ENCODE results near the gene GSK3B. TPM values are rescaled to one million over a fixed set of nuclear protein-coding genes. Genes with fewer than 3 reads are reported as not detected.

The GSK3B gene
- total RNA-seq, 2 experiments from 2014 or later, result 35.1 to 35.9 TPM

DNA sequence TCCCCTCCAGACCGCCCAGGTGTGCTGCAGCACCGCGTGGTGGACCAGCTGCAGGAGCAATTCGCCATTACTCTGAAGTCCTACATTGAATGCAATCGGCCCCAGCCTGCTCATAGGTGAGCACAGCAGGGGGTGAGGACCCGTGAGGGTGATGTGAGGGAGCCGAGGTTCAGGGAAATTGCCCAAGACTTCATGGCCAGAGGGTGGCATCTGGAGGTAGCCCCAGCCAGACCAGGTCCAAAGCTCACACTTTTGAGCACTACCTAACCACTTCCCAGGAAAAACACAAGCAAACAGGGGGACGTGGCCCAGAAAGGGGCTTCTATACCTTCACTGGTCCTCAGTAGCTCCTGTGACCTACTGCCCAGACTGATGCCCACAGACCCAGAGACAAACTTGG is 278.5 kb downstream of the GSK3B start:
- Mint-ChIP-seq H3K27ac (no peak overlapping the region), H3K4me3 (no peak overlapping the region), H3K4me1 (peaks cover 3% of the 10 kb centered on the region), H3K27me3 (no peaks in the 10 kb centered on the region), H3K9me3 (ENCODE audit: low read depth) (no peaks in the 10 kb centered on the region), H3K36me3 (no peaks in the 10 kb centered on the region)
- no peak for DNase-seq
- no peak for ATAC-seq
- CTCF ChIA-PET, result interaction anchor here (1.5 to 2.1 kb wide), 2 partner anchors 10 to 16 kb away, joined by 3 to 6 read pairs; no protein-coding TSS in a partner anchor

DNA sequence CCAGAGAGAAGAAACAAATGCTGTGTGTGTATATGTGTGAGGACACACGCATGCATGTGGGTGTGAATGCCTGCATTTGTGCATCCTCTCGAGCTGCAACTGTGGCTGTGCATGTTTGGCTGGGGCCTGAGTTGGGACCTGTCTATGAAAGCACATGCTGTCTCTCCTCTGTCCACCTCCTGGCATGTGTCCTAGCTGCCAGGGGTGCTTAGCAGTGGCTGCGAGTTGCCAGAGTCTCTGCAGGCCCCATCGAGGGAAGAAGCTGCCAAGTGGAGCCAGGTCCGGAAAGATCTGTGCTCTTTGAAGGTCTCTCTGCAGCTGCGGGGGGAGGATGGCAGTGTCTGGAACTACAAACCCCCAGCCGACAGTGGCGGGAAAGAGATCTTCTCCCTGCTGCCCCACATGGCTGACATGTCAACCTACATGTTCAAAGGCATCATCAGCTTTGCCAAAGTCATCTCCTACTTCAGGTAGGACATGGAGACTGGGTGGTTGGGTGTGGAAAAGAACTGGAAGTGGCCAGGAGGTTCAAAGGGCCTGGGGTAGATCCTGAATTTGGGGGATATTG is 281.7 kb downstream of the GSK3B start:
- H3K4me1 Mint-ChIP-seq, result peaks cover 14% of the 10 kb centered on the region
- no peaks in the 10 kb centered on the region for H3K36me3 Mint-ChIP-seq
- H3K27ac Mint-ChIP-seq, result no peak overlapping the region
- no peaks in the 10 kb centered on the region for H3K27me3 Mint-ChIP-seq
- no peak for ATAC-seq
- H3K4me3 Mint-ChIP-seq, result no peak overlapping the region
- CTCF ChIA-PET, result interaction anchor here (0.6 kb wide), 1 partner anchor 21 kb away, joined by 3 read pairs; no protein-coding TSS in a partner anchor
- H3K9me3 Mint-ChIP-seq (ENCODE audit: low read depth), result no peaks in the 10 kb centered on the region
- no peak for DNase-seq

GRCh38 chr3:119810018-119810435 is 284.2 kb downstream of the GSK3B start:
- Mint-ChIP-seq H3K9me3 (ENCODE audit: low read depth) (no peaks in the 10 kb centered on the region), H3K27me3 (peaks cover 6% of the 10 kb centered on the region), H3K27ac (peak overlapping the region; percentile 60), H3K36me3 (no peaks in the 10 kb centered on the region), H3K4me1 (peaks cover 14% of the 10 kb centered on the region), H3K4me3 (peak overlapping the region; percentile 65)
- CTCF ChIA-PET, result interaction anchor here (0.9 to 1.8 kb wide), 3 partner anchors 10 to 539 kb away, joined by 4 to 5 read pairs (median 4); partner anchors contain the start of gene LRRC58
- DNase-seq (peak; percentile 61), ATAC-seq (peak; percentile 86)

DNA sequence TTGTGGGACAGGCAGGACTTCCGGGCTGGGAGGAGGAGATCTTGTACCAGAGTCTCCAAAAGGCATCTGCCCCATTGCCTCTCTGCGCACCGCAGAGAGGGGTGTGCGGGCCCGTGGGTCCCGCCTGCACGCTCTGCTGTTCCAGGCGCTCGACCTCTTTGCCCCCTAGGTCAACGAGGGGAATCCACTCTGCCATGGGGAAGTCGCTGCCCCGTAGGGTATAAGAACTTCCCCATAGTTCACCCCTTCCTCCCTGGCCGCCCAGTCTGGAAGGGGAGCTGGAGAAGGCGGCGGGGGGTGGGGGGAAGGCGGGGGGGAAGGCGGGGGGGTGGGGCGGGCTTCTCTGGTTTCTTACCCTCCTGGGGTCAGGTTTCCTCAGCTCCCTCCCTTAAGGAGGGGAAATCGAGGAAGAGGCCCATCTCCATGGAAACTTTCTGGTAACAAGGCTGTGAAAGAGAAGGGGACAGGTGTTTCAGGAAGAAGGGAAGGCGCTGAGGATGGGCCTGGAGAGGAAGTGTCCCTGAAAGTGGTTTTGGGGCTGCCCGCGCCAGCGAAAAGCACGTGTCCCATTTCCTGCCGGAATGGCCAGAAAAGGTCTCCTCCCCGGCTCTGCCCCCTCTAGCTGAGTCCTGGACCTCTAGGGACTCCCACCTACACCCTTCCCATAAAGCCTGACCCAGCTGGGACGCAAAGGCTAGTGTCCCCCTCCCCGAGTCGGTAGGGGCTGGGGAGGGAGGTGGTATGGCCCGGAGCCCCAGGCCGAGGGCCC is 284.8 kb downstream of the GSK3B start:
- peaks cover 14% of the 10 kb centered on the region for H3K4me1 Mint-ChIP-seq
- H3K9me3 Mint-ChIP-seq (ENCODE audit: low read depth), result no peaks in the 10 kb centered on the region
- peak overlapping the region; percentile 65 for H3K4me3 Mint-ChIP-seq
- CTCF ChIA-PET, result interaction anchor here (1.8 kb wide), 1 partner anchor 82 kb away, joined by 4 read pairs; no protein-coding TSS in a partner anchor
- ATAC-seq (no peak), DNase-seq (no peak)
- H3K27ac Mint-ChIP-seq, result no peak overlapping the region
- H3K36me3 Mint-ChIP-seq, result no peaks in the 10 kb centered on the region
- H3K27me3 Mint-ChIP-seq, result peaks cover 10% of the 10 kb centered on the region

- Mint-ChIP-seq H3K27ac (no peak overlapping the region), H3K9me3 (ENCODE audit: low read depth) (no peaks in the 10 kb centered on the region), H3K4me1 (peaks cover 14% of the 10 kb centered on the region), H3K4me3 (no peak overlapping the region), H3K36me3 (no peaks in the 10 kb centered on the region), H3K27me3 (peaks cover 10% of the 10 kb centered on the region)
- CTCF ChIA-PET, result interaction anchor here (0.6 kb wide), 1 partner anchor 654 kb away, joined by 3 read pairs; no protein-coding TSS in a partner anchor
- DNase-seq (no peak), ATAC-seq (no peak)
These were observed 285.4 kb downstream of the GSK3B start for GRCh38 chr3:119808843-119809242.

GRCh38 chr3:119808244-119808643 is 286.0 kb downstream of the GSK3B start:
- Mint-ChIP-seq H3K36me3 (no peaks in the 10 kb centered on the region), H3K4me1 (peaks cover 14% of the 10 kb centered on the region), H3K9me3 (ENCODE audit: low read depth) (no peaks in the 10 kb centered on the region), H3K27me3 (peaks cover 10% of the 10 kb centered on the region), H3K27ac (no peak overlapping the region), H3K4me3 (no peak overlapping the region)
- no peak for ATAC-seq
- DNase-seq, result no peak
- CTCF ChIA-PET, result interaction anchor here (0.6 kb wide), 1 partner anchor 654 kb away, joined by 3 read pairs; no protein-coding TSS in a partner anchor

DNA sequence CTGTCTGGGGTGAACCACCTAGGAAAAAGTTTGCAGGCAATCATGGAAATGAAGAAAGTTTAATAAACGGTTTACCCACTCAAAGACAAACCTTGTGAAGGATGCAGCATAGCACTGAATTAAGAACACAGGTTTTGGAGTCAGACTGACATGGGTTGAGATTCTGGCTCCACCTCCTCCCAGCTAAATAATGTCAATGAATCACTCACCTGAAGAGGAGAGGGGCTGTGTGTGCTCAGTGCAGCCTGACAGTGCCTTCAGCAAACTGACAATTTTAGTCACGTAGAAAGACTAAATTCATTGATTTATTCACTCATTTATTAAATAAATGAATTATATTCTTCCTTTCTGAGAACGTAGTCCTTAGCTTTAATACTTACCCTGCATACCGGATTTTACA is 293.4 kb downstream of the GSK3B start:
- H3K4me3 Mint-ChIP-seq, result no peak overlapping the region
- no peak for ATAC-seq
- peaks cover 35% of the 10 kb centered on the region for H3K27me3 Mint-ChIP-seq
- H3K36me3 Mint-ChIP-seq, result no peaks in the 10 kb centered on the region
- CTCF ChIA-PET, result no interaction called here
- H3K4me1 Mint-ChIP-seq, result no peaks in the 10 kb centered on the region
- H3K27ac Mint-ChIP-seq, result no peak overlapping the region
- no peak for DNase-seq
- H3K9me3 Mint-ChIP-seq (ENCODE audit: low read depth), result no peaks in the 10 kb centered on the region

DNA sequence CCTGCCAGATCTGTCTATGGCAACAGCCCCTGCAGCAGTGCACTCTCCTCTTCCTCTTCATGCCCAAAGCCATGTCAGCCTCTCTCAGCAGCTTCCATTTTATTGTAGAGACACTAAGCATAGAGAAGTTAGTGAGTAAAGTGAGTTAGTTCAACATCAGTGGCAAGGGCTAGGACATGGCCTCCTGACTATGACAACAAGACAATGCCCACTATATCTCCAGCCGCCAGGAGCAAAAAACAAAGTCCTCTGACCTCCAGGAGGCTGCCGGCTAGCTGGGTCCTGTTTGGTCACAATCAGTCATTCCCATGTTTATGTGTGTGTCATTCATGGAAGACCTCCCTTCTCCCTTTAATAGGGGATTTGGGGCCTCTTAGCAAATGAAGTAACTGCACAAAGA is 297.5 kb downstream of the GSK3B start:
- no peaks in the 10 kb centered on the region for H3K36me3 Mint-ChIP-seq

DNA sequence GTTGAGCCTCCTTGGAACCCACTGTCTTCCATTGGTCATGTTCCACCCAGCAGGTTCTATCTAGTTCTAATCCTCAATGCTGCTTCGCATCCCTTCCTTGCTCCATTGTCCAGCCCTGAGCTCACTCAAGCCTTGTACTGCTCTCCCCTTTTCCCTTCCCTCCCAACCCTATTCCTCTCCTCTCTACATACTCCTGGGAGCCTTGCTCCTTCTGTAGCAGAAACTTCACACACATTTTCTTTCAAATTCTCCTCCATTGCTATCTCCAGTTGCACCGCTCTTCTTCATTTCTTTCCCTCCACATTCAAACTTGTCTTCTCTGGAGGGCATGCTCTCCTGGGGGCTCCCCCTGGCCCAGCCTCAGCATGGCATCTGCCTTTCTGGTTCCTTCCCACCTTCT is 297.9 kb downstream of the GSK3B start:
- no peak overlapping the region for H3K4me3 Mint-ChIP-seq
- CTCF ChIA-PET, result no interaction called here
- no peaks in the 10 kb centered on the region for H3K4me1 Mint-ChIP-seq
- no peaks in the 10 kb centered on the region for H3K36me3 Mint-ChIP-seq
- no peak for ATAC-seq
- H3K27ac Mint-ChIP-seq, result no peak overlapping the region
- no peak for DNase-seq
- no peaks in the 10 kb centered on the region for H3K9me3 Mint-ChIP-seq (ENCODE audit: low read depth)
- peaks cover 27% of the 10 kb centered on the region for H3K27me3 Mint-ChIP-seq

More for the DNA sequence above, 297.5 kb downstream of the GSK3B start:
- DNase-seq, result no peak
- no peak for ATAC-seq
- Mint-ChIP-seq H3K9me3 (ENCODE audit: low read depth) (no peaks in the 10 kb centered on the region), H3K27ac (no peak overlapping the region), H3K4me3 (no peak overlapping the region), H3K27me3 (peaks cover 29% of the 10 kb centered on the region), H3K4me1 (no peaks in the 10 kb centered on the region)
- CTCF ChIA-PET, result no interaction called here

DNA sequence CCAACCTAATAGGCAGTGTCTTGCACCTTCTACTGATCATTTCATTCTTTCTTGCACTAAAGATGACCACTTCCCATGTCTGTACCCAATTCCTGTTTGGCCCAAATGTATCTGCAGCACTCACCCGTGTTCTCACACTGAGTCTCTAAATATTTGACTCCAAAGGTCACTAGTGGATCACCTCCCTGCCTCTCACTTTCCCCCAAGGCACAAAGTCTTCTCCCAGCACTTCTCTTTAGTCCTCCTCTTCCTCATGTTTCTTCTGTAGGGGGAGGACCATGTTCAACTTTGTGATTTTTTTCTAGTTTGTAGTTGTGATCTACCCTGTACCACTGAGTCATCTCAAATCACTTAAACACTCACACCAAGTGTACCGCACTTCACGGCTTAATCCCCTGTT is 298.4 kb downstream of the GSK3B start:
- ATAC-seq, result no peak
- no peaks in the 10 kb centered on the region for H3K4me1 Mint-ChIP-seq
- H3K27me3 Mint-ChIP-seq, result peaks cover 24% of the 10 kb centered on the region
- no peak overlapping the region for H3K4me3 Mint-ChIP-seq
- H3K36me3 Mint-ChIP-seq, result no peaks in the 10 kb centered on the region
- no peaks in the 10 kb centered on the region for H3K9me3 Mint-ChIP-seq (ENCODE audit: low read depth)
- CTCF ChIA-PET, result no interaction called here
- H3K27ac Mint-ChIP-seq, result no peak overlapping the region
- no peak for DNase-seq

DNA sequence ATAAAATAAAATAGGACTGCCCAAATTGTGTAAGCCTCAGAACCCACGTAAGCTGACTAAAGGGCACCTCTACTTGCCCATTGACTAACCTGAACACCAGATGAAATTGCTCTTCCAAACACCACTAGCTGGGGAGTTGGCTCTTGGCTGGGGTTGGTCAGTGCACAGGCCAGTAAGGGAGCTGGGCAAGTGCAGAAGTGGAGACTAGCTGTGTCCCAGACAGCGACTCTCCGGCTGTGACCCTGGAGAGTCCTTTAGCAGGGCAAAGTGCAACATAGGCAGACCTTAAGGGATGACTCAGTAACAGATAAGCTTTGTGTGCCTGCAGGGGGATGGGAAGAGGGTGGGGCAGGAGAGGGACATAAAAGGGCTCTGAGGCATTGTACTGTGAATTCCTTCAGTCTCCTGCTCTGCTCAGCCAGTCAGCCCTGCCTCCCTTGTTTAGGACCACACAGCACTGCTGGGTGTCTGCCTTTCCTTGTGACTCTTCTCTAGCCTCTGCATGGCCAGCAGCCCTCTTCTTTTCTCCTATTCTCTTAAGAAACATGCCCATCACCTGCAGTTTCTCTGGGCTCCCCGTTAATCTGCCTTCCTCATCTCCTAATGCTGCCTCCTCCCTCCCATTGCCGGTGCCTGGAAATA is 299.2 kb downstream of the GSK3B start:
- peaks cover 18% of the 10 kb centered on the region for H3K27me3 Mint-ChIP-seq
- no peak for DNase-seq
- ATAC-seq, result no peak
- no peaks in the 10 kb centered on the region for H3K36me3 Mint-ChIP-seq
- H3K4me1 Mint-ChIP-seq, result no peaks in the 10 kb centered on the region
- CTCF ChIA-PET, result no interaction called here
- H3K9me3 Mint-ChIP-seq (ENCODE audit: low read depth), result peaks cover 2% of the 10 kb centered on the region
- H3K4me3 Mint-ChIP-seq, result no peak overlapping the region
- no peak overlapping the region for H3K27ac Mint-ChIP-seq

GRCh38 chr3:119794401-119794800 is 299.8 kb downstream of the GSK3B start:
- Mint-ChIP-seq H3K27me3 (peaks cover 14% of the 10 kb centered on the region), H3K4me3 (no peak overlapping the region), H3K36me3 (peaks cover 2% of the 10 kb centered on the region), H3K27ac (no peak overlapping the region), H3K9me3 (ENCODE audit: low read depth) (peaks cover 2% of the 10 kb centered on the region), H3K4me1 (no peaks in the 10 kb centered on the region)
- DNase-seq, result no peak
- CTCF ChIA-PET, result no interaction called here
- ATAC-seq, result no peak

DNA sequence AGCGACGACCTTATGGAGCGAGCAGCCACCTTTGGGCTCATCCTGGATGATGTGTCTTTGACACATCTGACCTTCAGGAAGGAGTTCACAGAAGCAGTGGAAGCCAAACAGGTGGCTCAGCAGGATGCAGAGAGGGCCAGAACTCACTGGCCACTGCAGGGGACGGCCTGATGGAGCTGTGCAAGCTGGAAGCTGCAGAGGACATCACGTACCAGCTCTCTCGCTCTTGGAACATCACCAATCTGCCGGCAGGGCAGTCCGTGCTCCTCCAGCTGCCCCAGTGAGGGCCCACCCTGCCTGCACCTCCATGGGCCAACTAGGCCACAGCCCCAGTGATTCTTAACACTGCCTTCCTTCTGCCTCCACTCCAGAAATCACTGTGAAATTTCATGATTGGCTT is 302.0 kb downstream of the GSK3B start:
- peaks cover 9% of the 10 kb centered on the region for H3K27me3 Mint-ChIP-seq
- no peak overlapping the region for H3K4me3 Mint-ChIP-seq
- ATAC-seq (no peak), DNase-seq (no peak)
- no peaks in the 10 kb centered on the region for H3K4me1 Mint-ChIP-seq
- CTCF ChIA-PET, result no interaction called here
- peaks cover 2% of the 10 kb centered on the region for H3K36me3 Mint-ChIP-seq
- H3K9me3 Mint-ChIP-seq (ENCODE audit: low read depth), result peaks cover 2% of the 10 kb centered on the region
- H3K27ac Mint-ChIP-seq, result no peak overlapping the region

Data from activated CD8-positive, alpha-beta memory T cell treated with anti-CD3 and anti-CD28 coated beads, Interleukin-2, amount 10 ng/mL, durations not matched to agents 7 days and 5 days (primary cell).